Neutrophil (primary cell): Measurements from ENCODE around the gene ACOX1.

ENCODE experiments used
- H3K27ac ChIP-seq: fragments of 200-600 bp; sonication (generic); 2 replicates; pipeline ENCODE4 v1.5.1; 2016; ENCODE audit warnings: mild to moderate bottlenecking, moderate library complexity
- H3K27me3 ChIP-seq: fragments of 200-600 bp; sonication (generic); 2 replicates; pipeline ENCODE4 v1.6.0; 2016; ENCODE audit warnings: mild to moderate bottlenecking
- H3K36me3 ChIP-seq: fragments of 200-600 bp; sonication (generic); 2 replicates; pipeline ENCODE4 v1.5.1; 2017
- H3K4me1 ChIP-seq, 2 experiments: fragments of 200-600 bp in 1 of 2; sonication (generic) in 1 of 2; 1 replicate in 1 of 2; 2 replicates in 1 of 2; pipeline versions ENCODE4 v1.5.1 to v1.6.1; 2013 to 2016; ENCODE audit warnings: low read depth in 1 of 2, low read length in 1 of 2, mild to moderate bottlenecking in 1 of 2, moderate library complexity in 1 of 2; ENCODE audit not compliant: control insufficient read depth in 1 of 2, insufficient read depth in 1 of 2
- H3K4me3 ChIP-seq, 2 experiments: fragments of 200-600 bp in 1 of 2; sonication (generic) in 1 of 2; 1 replicate in 1 of 2; 2 replicates in 1 of 2; pipeline ENCODE4 v1.5.1; 2013 to 2016; ENCODE audit warnings: low read depth in 1 of 2, low read length in 1 of 2, mild to moderate bottlenecking in 1 of 2, moderate library complexity in 1 of 2
- H3K9me3 ChIP-seq: fragments of 200-600 bp; sonication (generic); 2 replicates; pipeline ENCODE4 v1.5.1; 2016
- CTCF ChIP-seq: fragments of 200-600 bp; sonication (generic); IDR thresholded peaks from 2 replicates; pipeline ENCODE4 v1.5.1; 2016; ENCODE audit warnings: antibody characterized with exemption

The ACOX1 gene

GRCh38 chr17:75893305-75894048, 85.5 kb downstream of the ACOX1 start:
- Histone ChIP-seq H3K4me3 (no peak overlapping the region), H3K27me3 (no peaks in the 10 kb centered on the region), H3K9me3 (no peaks in the 10 kb centered on the region), H3K36me3 (no peaks in the 10 kb centered on the region), H3K4me1 (peaks cover 19 to 20% of the 10 kb centered on the region in 2 experiments), H3K27ac (no peak overlapping the region)
- TF ChIP-seq CTCF, result no peak

GRCh38 chr17:75892556-75893224, 86.3 kb downstream of the ACOX1 start:
- Histone ChIP-seq H3K4me1 (peaks cover 19 to 20% of the 10 kb centered on the region in 2 experiments), H3K4me3 (no peak overlapping the region), H3K27me3 (no peaks in the 10 kb centered on the region), H3K9me3 (no peaks in the 10 kb centered on the region), H3K36me3 (no peaks in the 10 kb centered on the region), H3K27ac (no peak overlapping the region)
- no peak for TF ChIP-seq CTCF

- H3K27ac ChIP-seq, result no peak overlapping the region
- H3K4me3 ChIP-seq, result no peak overlapping the region
- H3K27me3 ChIP-seq, result no peaks in the 10 kb centered on the region
- no peaks in the 10 kb centered on the region for H3K36me3 ChIP-seq
- H3K4me1 ChIP-seq, result peaks cover 13 to 14% of the 10 kb centered on the region in 2 experiments
- no peaks in the 10 kb centered on the region for H3K9me3 ChIP-seq
- no peak for TF ChIP-seq CTCF
These were observed 87.1 kb downstream of the ACOX1 start for GRCh38 chr17:75891605-75892555.
